Neuronal stem cell (in vitro differentiated cells): ENCODE measurements around the gene LOXL1.
A peak's percentile ranks its signal among the peaks of the same experiment; 100 is the strongest.

Experiments used
- DNase-seq: peaks from one replicate; pipeline ENCODE4 v3.0.0-alpha.2; 2013; ENCODE audit warnings: low spot score
- H2AFZ ChIP-seq: one replicate; pipeline ENCODE4 v1.6.1; 2013; ENCODE audit warnings: mild to moderate bottlenecking, low read length, inconsistent platforms
- H2AK5ac ChIP-seq: 2 replicates; pipeline ENCODE4 v1.6.1; 2013; ENCODE audit warnings: low read depth, mild to moderate bottlenecking, inconsistent platforms, low read length, moderate library complexity, mixed read lengths
- H2BK120ac ChIP-seq: 2 replicates; pipeline ENCODE4 v1.6.1; 2013; ENCODE audit warnings: low read depth, mild to moderate bottlenecking, inconsistent platforms, low read length, moderate library complexity, mixed read lengths
- H2BK12ac ChIP-seq: one replicate; pipeline ENCODE4 v1.6.1; 2013; ENCODE audit warnings: low read length, inconsistent platforms
- H2BK15ac ChIP-seq: 2 replicates; pipeline ENCODE4 v1.6.1; 2013; ENCODE audit warnings: mild to moderate bottlenecking, low read length, inconsistent platforms, mixed read lengths
- H2BK5ac ChIP-seq: one replicate; pipeline ENCODE4 v1.6.1; 2013; ENCODE audit warnings: inconsistent platforms, mild to moderate bottlenecking, low read length, moderate library complexity
- H3K14ac ChIP-seq: one replicate; pipeline ENCODE4 v1.6.1; 2013; ENCODE audit warnings: low read length, inconsistent platforms
- H3K18ac ChIP-seq: 2 replicates; pipeline ENCODE4 v1.6.1; 2013; ENCODE audit warnings: low read length, inconsistent platforms
- H3K23ac ChIP-seq: 2 replicates; pipeline ENCODE4 v1.6.1; 2013; ENCODE audit warnings: low read depth, mild to moderate bottlenecking, mixed read lengths, low read length, inconsistent platforms; ENCODE audit not compliant: poor library complexity
- H3K27ac ChIP-seq: replicated peaks from 3 replicates; pipeline ENCODE4 v1.5.1; 2013; ENCODE audit warnings: low read length, inconsistent platforms
- H3K27me3 ChIP-seq, 3 experiments: 2 replicates each; pipeline ENCODE4 v1.6.1; 2013; ENCODE audit warnings: low read length in 3 of 3, mild to moderate bottlenecking in 2 of 3, inconsistent platforms in 1 of 3, low read depth in 1 of 3, mixed read lengths in 1 of 3, moderate library complexity in 1 of 3; ENCODE audit not compliant: control insufficient read depth in 3 of 3, insufficient read depth in 3 of 3
- H3K36me3 ChIP-seq, 2 donors: replicated peaks in 1 of 2; 2 replicates each; pipeline ENCODE4 v1.6.1; 2013; ENCODE audit warnings: low read length in 2 of 2; ENCODE audit not compliant: control insufficient read depth in 2 of 2, insufficient read depth in 2 of 2
- H3K4ac ChIP-seq: 2 replicates; pipeline ENCODE4 v1.6.1; 2013; ENCODE audit warnings: inconsistent platforms, mild to moderate bottlenecking, low read length, moderate library complexity
- H3K4me1 ChIP-seq, 2 donors: 1 replicate in 1 of 2; 2 replicates in 1 of 2; pipeline ENCODE4 v1.6.1; 2013; ENCODE audit warnings: low read length in 2 of 2, low read depth in 1 of 2; ENCODE audit not compliant: control insufficient read depth in 2 of 2, insufficient read depth in 1 of 2
- H3K4me2 ChIP-seq: one replicate; pipeline ENCODE4 v1.6.1; 2013; ENCODE audit warnings: mild to moderate bottlenecking, low read length, inconsistent platforms; ENCODE audit not compliant: insufficient read depth, poor library complexity, severe bottlenecking
- H3K4me3 ChIP-seq, 2 donors: 2 replicates each; pipeline ENCODE4 v1.5.1; 2013; ENCODE audit warnings: low read length in 2 of 2, mild to moderate bottlenecking in 2 of 2, inconsistent platforms in 1 of 2, moderate library complexity in 1 of 2
- H3K79me1 ChIP-seq: one replicate; pipeline ENCODE4 v1.6.1; 2013; ENCODE audit warnings: low read depth, mild to moderate bottlenecking, inconsistent platforms, low read length, moderate library complexity
- H3K9ac ChIP-seq: one replicate; pipeline ENCODE4 v1.6.1; 2013; ENCODE audit warnings: mild to moderate bottlenecking, low read depth, low read length, inconsistent platforms; ENCODE audit not compliant: poor library complexity
- H3K9me3 ChIP-seq, 2 donors: replicated peaks in 1 of 2; 2 replicates each; pipeline versions ENCODE3 to v1.6.1; 2013; ENCODE audit warnings: low read length in 2 of 2, mild to moderate bottlenecking in 2 of 2, inconsistent platforms in 1 of 2, low read depth in 1 of 2, mixed read lengths in 1 of 2, moderate library complexity in 1 of 2; ENCODE audit not compliant: control insufficient read depth in 2 of 2, insufficient read depth in 1 of 2
- H4K8ac ChIP-seq: one replicate; pipeline ENCODE4 v1.6.1; 2013; ENCODE audit warnings: low read depth, mild to moderate bottlenecking, inconsistent platforms, low read length, moderate library complexity
- H4K91ac ChIP-seq: one replicate; pipeline ENCODE4 v1.6.1; 2013; ENCODE audit warnings: low read length, low read depth, mild to moderate bottlenecking, inconsistent platforms; ENCODE audit not compliant: poor library complexity
- WGBS, 2 donors: extraction: QIAGEN DNeasy Blood & Tissue Kit; methylation state at CpG; one replicate each; pipeline ENCODE4 v1.1.7; 2013; ENCODE audit warnings: missing lambda C conversion rate in 2 of 2, mixed read lengths in 1 of 2; ENCODE audit not compliant: insufficient read length in 2 of 2, insufficient replicate concordance in 1 of 2; ENCODE audit errors: extremely low coverage in 2 of 2; 5-methylcytosine and 5-hydroxymethylcytosine counted together

The LOXL1 gene

GRCh38 chr15:73930790-73931281, 4.6 kb downstream of the LOXL1 start:
- H3K4me3 ChIP-seq: no peak overlapping the region
- no peak overlapping the region for H3K4me2 ChIP-seq
- H3K4me1 ChIP-seq: peaks cover 22 to 26% of the 10 kb centered on the region in 2 donors

GRCh38 chr15:73931441-73931840, 5.2 kb downstream of the LOXL1 start:
- H2BK15ac ChIP-seq: no peak overlapping the region
- no peak overlapping the region for H3K27ac ChIP-seq
- no peak overlapping the region for H2BK12ac ChIP-seq
- WGBS, 2 donors: no CpG with 5 or more reads among the region's 2 CpGs
- H2BK120ac ChIP-seq: no peak overlapping the region
- H2AFZ ChIP-seq: no peak overlapping the region
- no peak for DNase-seq
- H3K4me3 ChIP-seq: no peak overlapping the region
- H3K4me2 ChIP-seq: no peak overlapping the region
- H2AK5ac ChIP-seq: no peak overlapping the region
- no peaks in the 10 kb centered on the region for H3K27me3 ChIP-seq
- no peak overlapping the region for H3K14ac ChIP-seq
- H3K4ac ChIP-seq: no peak overlapping the region
- H3K23ac ChIP-seq: peak overlapping the region; percentile 2
- H3K9ac ChIP-seq: no peak overlapping the region
- no peak overlapping the region for H2BK5ac ChIP-seq
- H4K8ac ChIP-seq: no peak overlapping the region
- no peaks in the 10 kb centered on the region for H3K9me3 ChIP-seq
- H4K91ac ChIP-seq: no peak overlapping the region
- H3K4me1 ChIP-seq: peaks cover 25 to 29% of the 10 kb centered on the region in 2 donors
- no peak overlapping the region for H3K18ac ChIP-seq
- no peaks in the 10 kb centered on the region for H3K36me3 ChIP-seq
- H3K79me1 ChIP-seq: peaks cover 3% of the 10 kb centered on the region

More at GRCh38 chr15:73930790-73931281, 4.6 kb downstream of the LOXL1 start:
- Histone ChIP-seq H3K27me3 (no peaks in the 10 kb centered on the region), H3K27ac (no peak overlapping the region), H2BK5ac (no peak overlapping the region), H3K79me1 (peaks cover 3% of the 10 kb centered on the region), H3K4ac (no peak overlapping the region), H3K9me3 (no peaks in the 10 kb centered on the region), H2AFZ (no peak overlapping the region), H2BK15ac (no peak overlapping the region), H3K36me3 (no peaks in the 10 kb centered on the region), H2AK5ac (no peak overlapping the region), H3K18ac (no peak overlapping the region), H3K9ac (no peak overlapping the region), H4K8ac (no peak overlapping the region), H4K91ac (no peak overlapping the region), H2BK120ac (no peak overlapping the region), H2BK12ac (no peak overlapping the region), H3K23ac (no peak overlapping the region), H3K14ac (no peak overlapping the region)
- no peak for DNase-seq
- no CpG with 5 or more reads among the region's 7 CpGs for WGBS, 2 donors

DNA sequence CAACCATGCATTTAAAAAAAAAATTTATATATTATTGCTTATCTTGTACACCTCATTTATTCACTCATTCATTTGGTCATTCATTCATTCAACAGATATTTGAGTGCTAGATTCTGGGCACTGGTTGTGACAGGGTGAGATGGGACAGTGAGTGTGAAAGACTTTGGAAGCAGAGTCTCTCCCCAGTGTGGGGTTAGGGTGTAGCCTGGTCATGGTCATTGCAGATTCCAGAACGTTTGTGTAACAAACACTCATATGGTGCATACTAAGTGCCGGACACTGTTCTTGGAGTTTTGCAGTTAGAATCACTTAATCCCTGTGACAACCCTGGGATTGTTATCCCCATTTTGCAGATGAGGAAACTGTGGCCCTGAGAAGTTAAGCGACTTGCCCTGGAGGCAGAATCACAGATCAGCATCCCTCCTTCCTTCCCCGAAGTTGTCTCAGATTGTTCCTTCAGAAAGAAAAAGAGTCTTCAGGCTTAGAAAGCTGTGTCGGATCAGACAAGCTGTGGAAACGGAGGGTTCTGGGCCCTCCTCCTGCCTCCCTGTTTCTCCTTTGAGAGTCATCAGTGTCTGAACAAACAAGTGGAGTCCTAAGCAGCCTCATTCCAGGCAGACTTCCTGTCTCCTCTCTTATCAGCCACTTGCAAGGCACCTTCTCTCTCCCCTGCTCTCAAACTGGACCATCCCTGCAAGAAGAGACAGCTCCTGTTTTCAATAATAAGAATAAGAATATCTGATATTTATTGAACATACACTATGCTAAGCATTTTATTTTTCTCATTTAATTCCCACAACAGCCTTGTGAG, 6.3 kb downstream of the LOXL1 start:
- H3K27ac ChIP-seq: no peak overlapping the region
- H3K9ac ChIP-seq: no peak overlapping the region
- WGBS, 2 donors: no CpG with 5 or more reads among the region's 6 CpGs
- no peak overlapping the region for H3K14ac ChIP-seq
- no peak overlapping the region for H2BK12ac ChIP-seq
- no peak overlapping the region for H3K4me3 ChIP-seq
- no peak for DNase-seq
- peaks cover 6% of the 10 kb centered on the region for H3K79me1 ChIP-seq
- H3K4me1 ChIP-seq: peaks cover 32 to 34% of the 10 kb centered on the region in 2 donors
- H3K23ac ChIP-seq: no peak overlapping the region
- no peak overlapping the region for H2AFZ ChIP-seq
- H3K18ac ChIP-seq: no peak overlapping the region
- no peaks in the 10 kb centered on the region for H3K36me3 ChIP-seq
- H2BK15ac ChIP-seq: no peak overlapping the region
- H3K9me3 ChIP-seq: no peaks in the 10 kb centered on the region
- no peak overlapping the region for H4K8ac ChIP-seq
- H4K91ac ChIP-seq: no peak overlapping the region
- H3K4me2 ChIP-seq: no peak overlapping the region
- H2BK5ac ChIP-seq: no peak overlapping the region
- H2AK5ac ChIP-seq: no peak overlapping the region
- no peak overlapping the region for H2BK120ac ChIP-seq
- no peaks in the 10 kb centered on the region for H3K27me3 ChIP-seq
- no peak overlapping the region for H3K4ac ChIP-seq

- H2BK5ac ChIP-seq: no peak overlapping the region
- no peak overlapping the region for H2BK15ac ChIP-seq
- H3K18ac ChIP-seq: no peak overlapping the region
- no peak overlapping the region for H3K4me3 ChIP-seq
- H4K8ac ChIP-seq: no peak overlapping the region
- H2AK5ac ChIP-seq: peak overlapping the region; percentile 1
- H3K4me2 ChIP-seq: no peak overlapping the region
- peaks cover 23 to 26% of the 10 kb centered on the region in 2 donors for H3K4me1 ChIP-seq
- H3K36me3 ChIP-seq: no peaks in the 10 kb centered on the region
- H2BK12ac ChIP-seq: no peak overlapping the region
- H3K79me1 ChIP-seq: peaks cover 3% of the 10 kb centered on the region
- H2AFZ ChIP-seq: no peak overlapping the region
- no peak for DNase-seq
- H3K27me3 ChIP-seq: no peaks in the 10 kb centered on the region
- H3K14ac ChIP-seq: no peak overlapping the region
- no peak overlapping the region for H3K4ac ChIP-seq
- H4K91ac ChIP-seq: no peak overlapping the region
- H3K9ac ChIP-seq: no peak overlapping the region
- H3K9me3 ChIP-seq: no peaks in the 10 kb centered on the region
- no CpG with 5 or more reads among the region's 7 CpGs for WGBS, 2 donors
- H3K23ac ChIP-seq: no peak overlapping the region
- no peak overlapping the region for H2BK120ac ChIP-seq
- no peak overlapping the region for H3K27ac ChIP-seq
Measured at GRCh38 chr15:73934281-73934680, 8.0 kb downstream of the LOXL1 start.
